Right lung (tissue), 5 donors: ENCODE data around the gene USP36. TPM values are rescaled to one million over a fixed set of nuclear protein-coding genes. Genes with fewer than 3 reads are reported as not detected.

Experiments used
- DNase-seq, 2 donors: peaks; one replicate each; pipeline ENCODE4 v3.0.0-alpha.2; 2013
- polyA plus RNA-seq, 5 donors: library from polyadenylated mRNA; unstranded; fragments of 120-200 nt; gene quantifications; one replicate each; pipeline versions ENCODE4 v1.2.1 to v1.2.3, GENCODE V29; 2013; ENCODE audit warnings: inconsistent platforms in 1 of 5, low replicate concordance in 1 of 5; ENCODE audit not compliant: insufficient read length in 5 of 5, insufficient read depth in 1 of 5

The USP36 gene
- polyA plus RNA-seq, 5 donors: 32.6 to 55.3 (median 43.6) TPM

DNA sequence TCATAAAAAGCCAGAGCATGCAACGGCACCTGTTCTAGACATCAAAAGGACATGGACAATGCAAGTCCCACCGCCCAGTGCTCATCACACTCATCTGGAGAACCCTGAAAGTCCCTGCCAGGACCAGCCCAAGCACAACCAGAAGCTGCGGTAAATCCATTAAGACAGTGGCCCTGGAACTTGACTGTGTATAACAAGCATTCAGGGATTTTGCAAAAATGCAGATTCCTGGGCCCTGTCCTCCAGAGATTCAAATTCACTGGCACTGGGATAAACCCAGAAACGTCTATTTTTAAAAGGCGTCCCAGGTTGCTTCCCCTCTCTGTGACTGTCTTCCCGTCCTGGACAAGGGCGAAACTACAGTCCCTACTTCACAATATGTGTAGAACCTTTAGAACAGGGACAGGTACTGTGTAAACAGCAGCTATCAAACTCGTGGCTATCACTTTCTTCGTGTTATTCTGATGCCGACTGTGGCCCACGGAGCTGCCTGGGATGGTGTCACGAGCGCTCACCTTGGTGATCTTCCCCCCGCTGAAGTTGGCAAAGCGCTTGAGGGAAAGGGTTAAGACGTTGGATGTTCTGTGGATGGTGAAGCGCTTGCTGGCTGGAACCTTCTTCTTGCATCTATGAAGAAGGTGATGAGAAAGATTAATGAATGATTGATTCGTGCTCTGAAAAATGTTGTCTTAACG lies 22.3 kb downstream of the USP36 start:
- no peak for DNase-seq

DNA sequence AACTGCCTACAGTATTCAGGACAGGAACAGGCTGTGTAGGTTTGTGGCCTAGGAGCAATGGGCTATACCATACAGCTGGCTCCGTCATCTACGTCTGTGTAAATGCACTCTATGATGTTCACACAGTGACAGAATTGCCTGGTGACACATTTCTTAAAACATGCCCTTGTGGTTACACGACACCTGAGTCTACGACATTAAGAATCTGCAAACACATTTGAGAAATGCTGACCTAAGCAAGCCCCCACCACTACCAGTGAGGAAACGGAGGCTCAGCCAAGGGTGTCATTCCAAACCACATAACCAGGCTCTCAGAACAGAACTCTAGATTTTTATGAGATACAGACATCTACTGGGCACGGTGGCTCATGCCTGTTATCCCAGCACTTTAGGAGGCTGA lies 23.5 kb downstream of the USP36 start:
- DNase-seq: no peak

GRCh38 chr17:78815696-78816095 lies 24.9 kb downstream of the USP36 start:
- no peak for DNase-seq

- no peak for DNase-seq
These were observed 27.8 kb downstream of the USP36 start for GRCh38 chr17:78812855-78813254.

- no peak for DNase-seq
These were observed 32.5 kb downstream of the USP36 start for GRCh38 chr17:78808163-78808562.

GRCh38 chr17:78806451-78806850 lies 34.2 kb downstream of the USP36 start:
- no peak for DNase-seq

DNA sequence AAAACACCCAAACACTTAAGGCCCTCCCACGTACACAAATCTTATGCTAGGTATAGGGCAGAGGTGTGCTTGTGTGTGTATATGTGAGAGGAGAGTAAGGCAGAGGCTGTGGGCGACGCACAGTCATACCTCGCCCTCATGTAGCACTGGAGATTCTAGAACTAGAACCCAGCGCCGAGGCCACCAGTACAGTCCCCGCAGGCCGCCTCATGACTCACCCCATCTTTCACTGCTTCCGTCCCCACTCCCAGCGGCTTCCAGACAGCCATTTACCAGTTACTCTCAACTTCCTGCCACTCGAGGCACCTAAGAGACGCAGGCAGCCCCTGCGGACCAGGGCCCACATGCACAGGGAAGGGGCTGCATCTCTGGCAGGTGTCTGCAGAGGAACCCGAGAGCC lies 35.3 kb downstream of the USP36 start:
- no peak for DNase-seq

- no peak for DNase-seq
These were observed 35.8 kb downstream of the USP36 start for GRCh38 chr17:78804777-78805176.

- DNase-seq: no peak
These were observed 37.3 kb downstream of the USP36 start for GRCh38 chr17:78803186-78803845.

DNA sequence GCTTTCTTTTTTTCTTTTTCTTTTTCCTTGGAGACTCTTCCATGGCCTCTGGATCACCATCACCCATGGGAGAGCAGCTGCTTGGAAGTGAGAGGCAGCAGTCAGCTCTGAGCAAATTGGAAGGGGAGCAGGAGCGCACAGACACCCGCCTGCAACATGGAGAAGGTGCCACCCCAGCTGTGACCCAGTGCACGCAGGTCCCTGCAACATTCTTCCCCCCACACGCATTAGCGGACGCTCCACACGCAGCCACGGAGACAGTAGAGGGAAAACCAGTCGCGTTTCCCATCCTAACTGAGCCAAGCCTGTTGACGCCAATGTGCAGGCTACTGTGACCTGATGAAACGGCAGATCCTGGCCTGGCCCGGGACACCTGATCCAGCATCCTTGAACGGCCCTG lies 38.2 kb downstream of the USP36 start:
- no peak for DNase-seq

GRCh38 chr17:78802008-78802407 lies 38.6 kb downstream of the USP36 start:
- no peak for DNase-seq

DNA sequence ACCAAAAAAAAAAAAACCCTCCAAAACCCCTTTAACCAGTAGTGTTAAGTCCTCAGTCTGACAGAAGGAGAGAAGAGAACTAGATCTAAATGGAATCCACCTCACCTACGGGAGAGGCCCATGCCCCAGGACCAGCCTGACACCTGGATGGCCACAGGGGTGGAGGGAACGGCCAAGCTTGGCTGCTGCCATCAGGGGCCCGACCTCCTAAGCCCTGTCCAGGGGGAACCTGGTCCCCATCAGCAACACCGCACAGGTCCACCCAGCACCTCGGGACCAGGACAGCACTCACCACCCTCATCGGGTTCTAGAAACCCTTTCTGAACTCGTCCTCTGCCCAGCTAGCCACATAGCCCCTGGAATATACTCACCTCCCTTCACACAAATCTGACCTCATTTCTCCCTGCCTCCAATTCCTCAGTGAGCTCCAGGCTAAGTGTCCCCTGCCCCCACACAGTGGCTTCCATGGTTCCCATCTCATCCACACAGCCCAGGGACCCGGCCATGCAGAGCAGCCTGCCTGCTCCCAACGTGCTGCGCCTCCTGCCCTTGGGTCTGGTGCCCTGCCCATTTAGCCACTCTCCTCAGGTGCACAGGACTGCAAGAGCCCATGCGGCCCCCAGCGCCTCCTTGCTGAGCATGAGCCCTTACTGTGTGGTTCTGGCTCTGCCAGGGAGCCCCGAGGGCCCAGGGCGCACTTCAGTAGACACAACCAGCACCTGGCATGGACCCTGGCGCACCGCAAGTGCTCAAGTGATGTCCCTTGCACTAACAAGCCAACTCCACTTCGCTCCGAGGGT lies 40.3 kb downstream of the USP36 start:
- DNase-seq: no peak

- peak in 1 of 2 donors; percentile 25 for DNase-seq
These were observed 41.7 kb downstream of the USP36 start for GRCh38 chr17:78798695-78799559.

- DNase-seq: no peak
These were observed 42.7 kb downstream of the USP36 start for GRCh38 chr17:78797691-78798585.

GRCh38 chr17:78797213-78797612 lies 43.4 kb downstream of the USP36 start:
- DNase-seq: no peak

DNA sequence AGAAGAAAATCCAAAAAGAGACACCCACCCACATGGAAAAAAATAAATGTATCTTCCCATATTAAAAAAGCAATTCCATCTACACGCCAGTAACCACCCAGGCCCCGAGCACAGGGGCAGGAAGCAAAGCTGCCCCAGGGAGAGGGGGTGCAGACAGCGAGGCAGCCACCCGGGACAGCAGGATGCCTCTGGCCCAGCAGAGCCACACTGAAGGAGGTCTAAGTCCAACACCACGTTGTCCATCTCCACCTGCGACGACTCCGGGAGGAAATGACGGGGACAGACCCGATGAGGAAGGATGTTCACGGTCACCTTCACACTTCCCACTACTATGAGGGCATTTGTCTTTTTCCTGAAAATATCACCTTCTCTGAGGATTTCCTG lies 44.1 kb downstream of the USP36 start:
- DNase-seq: no peak

DNA sequence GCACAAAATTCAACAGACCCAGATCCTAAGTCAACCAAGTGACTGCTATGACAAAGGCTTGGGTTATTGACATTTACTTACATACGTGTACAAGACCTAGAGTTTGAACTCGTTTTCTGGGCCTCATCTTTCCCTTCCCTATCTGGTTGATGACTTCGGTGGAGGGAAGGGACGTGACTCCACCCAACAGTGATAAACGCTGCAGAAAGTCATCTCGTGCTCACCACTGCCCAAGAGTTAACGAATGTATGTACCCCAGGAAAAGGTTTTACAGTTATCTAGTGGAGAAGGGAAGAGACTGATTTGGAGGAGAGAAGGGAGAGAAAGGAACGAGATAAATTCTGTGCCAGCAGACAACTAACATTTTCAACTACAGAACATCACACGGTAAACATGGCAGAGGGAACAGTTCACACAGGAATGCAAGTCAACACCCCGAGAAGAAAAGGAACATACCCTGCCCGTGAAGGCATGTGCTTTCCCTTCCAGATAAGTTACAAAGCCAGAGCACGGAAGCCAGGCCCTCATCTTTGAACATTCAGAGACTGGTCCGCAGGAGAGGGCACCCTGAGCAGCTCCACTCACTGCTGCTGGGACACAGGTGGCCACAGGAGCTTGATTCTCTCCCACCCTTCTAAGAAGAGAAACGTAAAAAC lies 44.6 kb downstream of the USP36 start:
- no peak for DNase-seq

DNA sequence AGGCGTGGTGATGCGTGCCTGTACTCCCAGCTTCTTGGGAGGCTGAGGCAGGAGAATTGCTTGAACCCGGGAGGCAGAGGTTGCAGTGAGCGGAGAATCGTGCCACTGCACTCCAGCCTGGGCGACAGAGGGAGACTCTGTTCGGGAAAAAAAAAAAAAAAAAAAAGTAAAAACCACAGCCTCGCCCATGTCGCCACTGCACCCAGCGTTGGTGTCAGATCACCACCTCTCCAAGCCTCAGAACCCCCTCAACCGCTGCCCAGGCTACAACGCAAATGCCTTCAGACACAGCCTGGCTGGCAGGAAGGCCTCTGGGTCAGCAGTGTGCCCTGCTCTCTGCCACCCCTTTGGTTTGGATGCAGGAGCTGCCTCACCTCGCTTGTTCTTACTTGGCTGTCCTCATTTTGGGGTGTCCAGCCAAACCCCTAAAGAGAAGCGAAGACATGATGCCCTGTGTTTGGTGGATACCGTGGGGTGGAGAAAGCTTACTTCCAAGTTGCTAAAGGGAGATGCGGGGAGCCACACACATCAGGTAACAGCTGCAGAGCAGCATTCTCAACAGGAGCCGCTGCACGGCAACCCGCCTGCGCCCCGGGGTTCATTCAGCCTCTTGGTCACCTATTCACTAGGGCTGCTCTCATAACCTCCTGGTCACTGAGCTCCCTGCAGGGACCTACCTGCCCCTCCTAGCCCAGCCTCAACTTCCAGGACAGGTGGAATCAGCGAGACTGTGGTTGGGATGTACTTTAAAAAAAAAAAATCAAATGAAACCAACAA lies 45.6 kb downstream of the USP36 start:
- no peak for DNase-seq

DNA sequence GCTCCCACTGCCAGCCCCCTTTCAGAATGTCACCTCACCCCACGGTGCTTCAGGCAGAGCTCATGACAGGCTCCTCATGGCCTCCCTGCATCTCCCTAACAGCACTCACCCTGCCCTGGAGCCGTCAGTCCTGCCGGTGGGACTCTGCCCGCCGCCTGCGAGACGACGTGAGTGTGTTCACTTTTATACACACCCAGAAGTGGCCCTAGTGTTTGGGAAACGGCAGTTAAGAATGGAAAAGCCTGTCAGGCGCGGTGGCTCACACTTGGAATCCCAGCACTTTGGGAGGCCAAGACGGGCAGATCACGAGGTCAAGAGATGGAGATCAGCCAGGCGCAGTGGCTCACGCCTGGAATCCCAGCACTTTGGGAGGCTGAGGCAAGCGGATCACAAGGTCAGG lies 46.2 kb downstream of the USP36 start:
- no peak for DNase-seq
